Measurements from ENCODE around the gene ETNK2. TPM values are rescaled to one million over a fixed set of nuclear protein-coding genes. Genes with fewer than 3 reads are reported as not detected.

Gene ETNK2
- total and polyA plus RNA-seq, 4 donors, result 24.5 to 119 (median 78.8) TPM

DNA sequence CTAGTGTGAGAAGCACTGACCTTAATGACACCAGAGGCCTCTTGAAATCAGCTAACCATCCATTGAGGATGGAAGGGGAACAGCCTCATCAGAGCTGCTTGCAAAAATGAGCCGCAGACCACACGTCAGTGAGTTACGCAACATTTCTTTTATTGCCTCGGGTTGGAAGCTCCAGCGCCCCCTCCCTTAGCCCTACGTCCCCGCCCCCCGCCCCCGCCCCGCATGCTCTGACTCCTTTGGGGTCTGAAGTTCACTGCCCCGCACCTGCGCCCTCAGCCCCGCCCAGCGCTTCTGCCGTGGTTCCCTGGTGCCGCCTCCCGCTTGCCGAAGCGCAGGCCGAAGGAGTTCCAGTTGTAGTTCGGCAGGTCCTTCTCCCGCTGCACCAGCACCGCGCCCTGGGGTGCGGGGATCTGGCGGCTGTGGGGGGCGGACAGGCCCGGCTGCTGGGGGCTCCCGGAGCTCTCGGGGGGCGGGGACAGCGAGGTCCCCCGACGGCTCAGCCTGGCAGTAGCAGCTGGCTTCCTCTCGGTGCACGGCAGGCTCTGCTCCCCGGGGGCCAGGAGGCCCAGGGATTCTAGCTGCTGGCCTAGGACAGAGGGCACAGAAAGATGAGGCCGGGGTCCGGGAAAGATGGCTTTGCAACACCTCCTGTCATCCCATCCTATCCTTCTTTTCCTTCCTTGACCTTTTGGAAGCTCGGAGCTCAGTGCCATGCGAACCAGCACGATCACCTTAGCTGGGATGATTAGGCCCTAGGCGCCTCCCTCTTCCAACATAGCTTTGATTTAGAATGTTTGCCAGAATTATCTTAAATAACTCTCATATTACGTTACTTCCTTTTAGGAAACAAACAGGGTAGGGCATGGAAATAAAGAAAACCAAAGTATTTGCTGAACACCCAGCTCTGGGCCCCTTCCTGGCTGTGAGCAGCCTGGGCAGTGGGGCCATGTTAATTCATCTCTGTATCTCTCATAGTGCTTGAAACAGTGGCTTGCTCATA lies 38.7 kb upstream of the ETNK2 start:
- H3K27ac ChIP-seq (ENCODE audit: low read depth in 1 of 2, low read length in 2 of 2), result no peak overlapping the region
- no peaks in the 10 kb centered on the region for H3K9me3 ChIP-seq (ENCODE audit: control insufficient read depth in 4 of 4, low read length in 3 of 4)
- H3K36me3 ChIP-seq (ENCODE audit: control insufficient read depth in 4 of 4, insufficient read depth in 3 of 4, low read depth in 1 of 4, low read length in 3 of 4), result no peaks in the 10 kb centered on the region
- 16% methylated on average over 44 of the region's 44 CpGs for WGBS
- peaks cover 0 to 3% (median 0%) of the 10 kb centered on the region in 4 donors for H3K4me1 ChIP-seq (ENCODE audit: control insufficient read depth in 4 of 4, insufficient read depth in 4 of 4, low read length in 3 of 4)
- H3K9ac ChIP-seq (ENCODE audit: low read depth in 1 of 2, low read length in 2 of 2), result no peak overlapping the region
- TF ChIP-seq HNF4G (IDR thresholded peaks at IDR 0.05), result no peak
- H3K4me3 ChIP-seq (ENCODE audit: low read depth in 1 of 3, low read length in 3 of 3), result peak overlapping the region in 1 of 3 donors; percentile 32
- H3K27me3 ChIP-seq (ENCODE audit: control insufficient read depth in 4 of 4, insufficient read depth in 4 of 4, low read length in 3 of 4), result peaks cover 0 to 3% (median 0%) of the 10 kb centered on the region in 4 donors
- peak; percentile 75 for DNase-seq (ENCODE audit: low spot score)

DNA sequence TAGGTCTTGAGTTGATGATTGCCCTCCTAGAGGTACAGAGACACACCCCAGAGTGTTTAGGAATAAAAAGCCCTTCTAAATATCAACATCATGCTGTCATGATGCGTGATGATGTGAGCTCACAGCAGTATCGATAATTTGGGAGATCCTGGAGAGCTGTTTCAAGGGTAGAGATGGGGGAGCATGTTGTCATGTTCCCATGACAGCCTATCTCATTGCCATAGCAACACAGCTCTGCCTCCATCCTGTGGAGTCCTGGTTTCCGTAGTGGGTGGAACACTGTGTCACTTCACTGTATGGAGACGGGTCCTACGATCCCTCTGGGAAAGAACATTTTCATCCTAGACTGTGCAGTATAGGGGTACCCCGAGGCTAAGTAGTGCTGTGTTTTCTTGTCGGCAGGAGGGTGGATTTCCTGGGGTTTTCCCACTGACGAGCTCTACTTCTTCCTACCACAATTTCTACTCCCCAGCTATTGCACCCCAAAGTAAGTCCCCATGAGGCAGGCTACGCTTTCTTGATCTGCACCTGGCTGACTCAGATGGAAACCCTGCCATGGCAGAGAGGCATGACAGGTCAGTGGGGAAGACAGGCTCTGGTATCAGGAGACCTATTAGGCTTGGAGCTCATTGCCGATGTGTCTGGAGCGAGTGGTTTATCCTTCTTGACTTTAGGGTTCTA lies 37.3 kb upstream of the ETNK2 start:
- Histone ChIP-seq H3K4me3 (ENCODE audit: low read depth in 1 of 3, low read length in 3 of 3) (no peak overlapping the region), H3K36me3 (ENCODE audit: control insufficient read depth in 4 of 4, insufficient read depth in 3 of 4, low read depth in 1 of 4, low read length in 3 of 4) (no peaks in the 10 kb centered on the region), H3K9me3 (ENCODE audit: control insufficient read depth in 4 of 4, low read length in 3 of 4) (no peaks in the 10 kb centered on the region), H3K4me1 (ENCODE audit: control insufficient read depth in 4 of 4, insufficient read depth in 4 of 4, low read length in 3 of 4) (peaks cover 0 to 3% (median 0%) of the 10 kb centered on the region in 4 donors), H3K27ac (ENCODE audit: low read depth in 1 of 2, low read length in 2 of 2) (no peak overlapping the region), H3K9ac (ENCODE audit: low read depth in 1 of 2, low read length in 2 of 2) (no peak overlapping the region), H3K27me3 (ENCODE audit: control insufficient read depth in 4 of 4, insufficient read depth in 4 of 4, low read length in 3 of 4) (peaks cover 0 to 3% (median 0%) of the 10 kb centered on the region in 4 donors)
- WGBS, result 79% methylated on average over 11 of the region's 11 CpGs
- TF ChIP-seq, protein P1, sequence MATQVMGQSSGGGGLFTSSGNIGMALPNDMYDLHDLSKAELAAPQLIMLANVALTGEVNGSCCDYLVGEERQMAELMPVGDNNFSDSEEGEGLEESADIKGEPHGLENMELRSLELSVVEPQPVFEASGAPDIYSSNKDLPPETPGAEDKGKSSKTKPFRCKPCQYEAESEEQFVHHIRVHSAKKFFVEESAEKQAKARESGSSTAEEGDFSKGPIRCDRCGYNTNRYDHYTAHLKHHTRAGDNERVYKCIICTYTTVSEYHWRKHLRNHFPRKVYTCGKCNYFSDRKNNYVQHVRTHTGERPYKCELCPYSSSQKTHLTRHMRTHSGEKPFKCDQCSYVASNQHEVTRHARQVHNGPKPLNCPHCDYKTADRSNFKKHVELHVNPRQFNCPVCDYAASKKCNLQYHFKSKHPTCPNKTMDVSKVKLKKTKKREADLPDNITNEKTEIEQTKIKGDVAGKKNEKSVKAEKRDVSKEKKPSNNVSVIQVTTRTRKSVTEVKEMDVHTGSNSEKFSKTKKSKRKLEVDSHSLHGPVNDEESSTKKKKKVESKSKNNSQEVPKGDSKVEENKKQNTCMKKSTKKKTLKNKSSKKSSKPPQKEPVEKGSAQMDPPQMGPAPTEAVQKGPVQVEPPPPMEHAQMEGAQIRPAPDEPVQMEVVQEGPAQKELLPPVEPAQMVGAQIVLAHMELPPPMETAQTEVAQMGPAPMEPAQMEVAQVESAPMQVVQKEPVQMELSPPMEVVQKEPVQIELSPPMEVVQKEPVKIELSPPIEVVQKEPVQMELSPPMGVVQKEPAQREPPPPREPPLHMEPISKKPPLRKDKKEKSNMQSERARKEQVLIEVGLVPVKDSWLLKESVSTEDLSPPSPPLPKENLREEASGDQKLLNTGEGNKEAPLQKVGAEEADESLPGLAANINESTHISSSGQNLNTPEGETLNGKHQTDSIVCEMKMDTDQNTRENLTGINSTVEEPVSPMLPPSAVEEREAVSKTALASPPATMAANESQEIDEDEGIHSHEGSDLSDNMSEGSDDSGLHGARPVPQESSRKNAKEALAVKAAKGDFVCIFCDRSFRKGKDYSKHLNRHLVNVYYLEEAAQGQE (IDR thresholded peaks at IDR 0.05), result no peak
- no peak for TF ChIP-seq EGR1 (IDR thresholded peaks at IDR 0.05; ENCODE audit: low read depth in 2 of 2)
- no peak for DNase-seq (ENCODE audit: low spot score)

DNA sequence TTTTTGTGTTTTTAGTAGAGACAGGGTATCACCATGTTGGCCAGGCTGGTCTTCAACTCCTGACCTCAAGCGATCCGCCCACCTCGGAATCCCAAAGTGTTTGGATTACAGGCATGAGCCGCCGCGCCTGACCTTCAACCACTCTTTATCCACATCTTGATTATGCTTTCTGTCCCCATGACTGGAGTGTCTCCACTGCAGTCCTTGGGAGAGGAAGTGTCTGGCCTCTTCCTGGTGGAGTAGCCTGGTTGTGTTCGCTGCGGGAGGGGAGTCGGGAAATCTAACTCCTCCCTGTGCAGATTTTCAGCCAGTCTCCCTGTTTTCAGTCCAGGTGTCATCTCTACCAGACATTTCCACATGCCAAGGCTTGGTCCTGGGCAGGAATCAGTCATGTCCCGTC lies 34.8 kb upstream of the ETNK2 start:
- 68% methylated on average over 10 of the region's 10 CpGs for WGBS
- peaks cover 0 to 3% (median 0%) of the 10 kb centered on the region in 4 donors for H3K4me1 ChIP-seq (ENCODE audit: control insufficient read depth in 4 of 4, insufficient read depth in 4 of 4, low read length in 3 of 4)
- no peak overlapping the region for H3K9ac ChIP-seq (ENCODE audit: low read depth in 1 of 2, low read length in 2 of 2)
- peaks cover 0 to 3% (median 0%) of the 10 kb centered on the region in 4 donors for H3K27me3 ChIP-seq (ENCODE audit: control insufficient read depth in 4 of 4, insufficient read depth in 4 of 4, low read length in 3 of 4)
- no peak overlapping the region for H3K4me3 ChIP-seq (ENCODE audit: low read depth in 1 of 3, low read length in 3 of 3)
- no peaks in the 10 kb centered on the region for H3K9me3 ChIP-seq (ENCODE audit: control insufficient read depth in 4 of 4, low read length in 3 of 4)
- H3K36me3 ChIP-seq (ENCODE audit: control insufficient read depth in 4 of 4, insufficient read depth in 3 of 4, low read depth in 1 of 4, low read length in 3 of 4), result no peaks in the 10 kb centered on the region
- no peak for TF ChIP-seq HNF4G (IDR thresholded peaks at IDR 0.05)
- no peak for TF ChIP-seq FOXA2 (IDR thresholded peaks at IDR 0.05)
- TF ChIP-seq, protein P2, sequence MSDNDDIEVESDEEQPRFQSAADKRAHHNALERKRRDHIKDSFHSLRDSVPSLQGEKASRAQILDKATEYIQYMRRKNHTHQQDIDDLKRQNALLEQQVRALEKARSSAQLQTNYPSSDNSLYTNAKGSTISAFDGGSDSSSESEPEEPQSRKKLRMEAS (IDR thresholded peaks at IDR 0.05), result no peak
- no peak for TF ChIP-seq RXRA (IDR thresholded peaks at IDR 0.05)
- no peak for TF ChIP-seq EGR1 (IDR thresholded peaks at IDR 0.05; ENCODE audit: low read depth in 2 of 2)
- TF ChIP-seq JUND (IDR thresholded peaks at IDR 0.05), result no peak
- TF ChIP-seq RAD21 (IDR thresholded peaks at IDR 0.05), result no peak
- no peak for TF ChIP-seq FOXA1 (IDR thresholded peaks at IDR 0.05)
- TF ChIP-seq, protein P3, sequence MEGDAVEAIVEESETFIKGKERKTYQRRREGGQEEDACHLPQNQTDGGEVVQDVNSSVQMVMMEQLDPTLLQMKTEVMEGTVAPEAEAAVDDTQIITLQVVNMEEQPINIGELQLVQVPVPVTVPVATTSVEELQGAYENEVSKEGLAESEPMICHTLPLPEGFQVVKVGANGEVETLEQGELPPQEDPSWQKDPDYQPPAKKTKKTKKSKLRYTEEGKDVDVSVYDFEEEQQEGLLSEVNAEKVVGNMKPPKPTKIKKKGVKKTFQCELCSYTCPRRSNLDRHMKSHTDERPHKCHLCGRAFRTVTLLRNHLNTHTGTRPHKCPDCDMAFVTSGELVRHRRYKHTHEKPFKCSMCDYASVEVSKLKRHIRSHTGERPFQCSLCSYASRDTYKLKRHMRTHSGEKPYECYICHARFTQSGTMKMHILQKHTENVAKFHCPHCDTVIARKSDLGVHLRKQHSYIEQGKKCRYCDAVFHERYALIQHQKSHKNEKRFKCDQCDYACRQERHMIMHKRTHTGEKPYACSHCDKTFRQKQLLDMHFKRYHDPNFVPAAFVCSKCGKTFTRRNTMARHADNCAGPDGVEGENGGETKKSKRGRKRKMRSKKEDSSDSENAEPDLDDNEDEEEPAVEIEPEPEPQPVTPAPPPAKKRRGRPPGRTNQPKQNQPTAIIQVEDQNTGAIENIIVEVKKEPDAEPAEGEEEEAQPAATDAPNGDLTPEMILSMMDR (IDR thresholded peaks at IDR 0.05; ENCODE audit: low read depth, low read length, missing input control), result no peak
- TF ChIP-seq, protein P1 (IDR thresholded peaks at IDR 0.05), result no peak
- TF ChIP-seq SP1 (IDR thresholded peaks at IDR 0.05), result no peak
- no peak for TF ChIP-seq HNF4A (conservative IDR thresholded peaks at IDR 0.05)
- TF ChIP-seq, protein P4, sequence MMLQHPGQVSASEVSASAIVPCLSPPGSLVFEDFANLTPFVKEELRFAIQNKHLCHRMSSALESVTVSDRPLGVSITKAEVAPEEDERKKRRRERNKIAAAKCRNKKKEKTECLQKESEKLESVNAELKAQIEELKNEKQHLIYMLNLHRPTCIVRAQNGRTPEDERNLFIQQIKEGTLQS (IDR thresholded peaks at IDR 0.05), result no peak
- no peak overlapping the region for H3K27ac ChIP-seq (ENCODE audit: low read depth in 1 of 2, low read length in 2 of 2)
- no peak for DNase-seq (ENCODE audit: low spot score)
